ENCODE results near the gene RNF144A.

DNA sequence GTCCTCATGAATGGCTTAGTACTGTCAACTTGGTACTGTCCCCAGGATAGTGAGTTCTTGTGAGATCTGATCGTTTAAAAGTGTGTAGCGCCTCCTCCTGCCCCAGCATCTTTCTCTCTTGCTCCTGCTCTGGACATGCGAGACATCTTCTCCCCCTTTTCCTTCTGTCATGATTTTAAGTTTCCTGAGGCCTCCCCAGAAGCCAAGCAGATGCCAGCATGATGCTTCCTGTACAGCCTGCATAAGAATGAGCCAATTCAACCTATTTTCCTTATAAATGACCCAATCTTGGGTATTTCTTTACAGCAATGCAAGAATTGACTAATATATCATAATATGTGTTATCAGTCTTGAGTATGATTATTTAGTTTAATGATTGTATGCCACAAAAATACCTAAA is 43.2 kb upstream of the RNF144A start:
- TF ChIP-seq, protein P1, sequence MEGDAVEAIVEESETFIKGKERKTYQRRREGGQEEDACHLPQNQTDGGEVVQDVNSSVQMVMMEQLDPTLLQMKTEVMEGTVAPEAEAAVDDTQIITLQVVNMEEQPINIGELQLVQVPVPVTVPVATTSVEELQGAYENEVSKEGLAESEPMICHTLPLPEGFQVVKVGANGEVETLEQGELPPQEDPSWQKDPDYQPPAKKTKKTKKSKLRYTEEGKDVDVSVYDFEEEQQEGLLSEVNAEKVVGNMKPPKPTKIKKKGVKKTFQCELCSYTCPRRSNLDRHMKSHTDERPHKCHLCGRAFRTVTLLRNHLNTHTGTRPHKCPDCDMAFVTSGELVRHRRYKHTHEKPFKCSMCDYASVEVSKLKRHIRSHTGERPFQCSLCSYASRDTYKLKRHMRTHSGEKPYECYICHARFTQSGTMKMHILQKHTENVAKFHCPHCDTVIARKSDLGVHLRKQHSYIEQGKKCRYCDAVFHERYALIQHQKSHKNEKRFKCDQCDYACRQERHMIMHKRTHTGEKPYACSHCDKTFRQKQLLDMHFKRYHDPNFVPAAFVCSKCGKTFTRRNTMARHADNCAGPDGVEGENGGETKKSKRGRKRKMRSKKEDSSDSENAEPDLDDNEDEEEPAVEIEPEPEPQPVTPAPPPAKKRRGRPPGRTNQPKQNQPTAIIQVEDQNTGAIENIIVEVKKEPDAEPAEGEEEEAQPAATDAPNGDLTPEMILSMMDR (IDR thresholded peaks at IDR 0.05) = no peak
- no peak for TF ChIP-seq POLR2A (IDR thresholded peaks at IDR 0.05)
